Esophagus muscularis mucosa (tissue), 4 donors: ENCODE results near the gene SLC38A2.

Experiments
- EP300 ChIP-seq: sonication (generic); formaldehyde crosslinking; IDR thresholded peaks from one replicate; pipeline ENCODE4 v1.6.1; 2017; ENCODE audit warnings: antibody characterized with exemption
- POLR2A ChIP-seq: fragments of 450-650 bp; IDR thresholded peaks from one replicate; pipeline ENCODE4 v1.6.1; 2017; ENCODE audit warnings: antibody characterized with exemption, moderate library complexity, mild to moderate bottlenecking, low read depth
- POLR2AphosphoS5 ChIP-seq, 2 donors: sonication (generic); formaldehyde crosslinking; IDR thresholded peaks; one replicate each; pipeline ENCODE4 v1.6.1; 2017; ENCODE audit warnings: antibody characterized with exemption in 2 of 2
- TF ChIP-seq, protein P1 (sequence below), 3 experiments: fragments of 200-600 bp in 2 of 3; fragments of 450-650 bp in 1 of 3; sonication (generic) in 2 of 3; IDR thresholded peaks; one replicate each; pipeline ENCODE4 v1.5.1; 2017 to 2019; ENCODE audit warnings: antibody characterized with exemption in 3 of 3, mild to moderate bottlenecking in 2 of 3, moderate library complexity in 1 of 3

DNA sequence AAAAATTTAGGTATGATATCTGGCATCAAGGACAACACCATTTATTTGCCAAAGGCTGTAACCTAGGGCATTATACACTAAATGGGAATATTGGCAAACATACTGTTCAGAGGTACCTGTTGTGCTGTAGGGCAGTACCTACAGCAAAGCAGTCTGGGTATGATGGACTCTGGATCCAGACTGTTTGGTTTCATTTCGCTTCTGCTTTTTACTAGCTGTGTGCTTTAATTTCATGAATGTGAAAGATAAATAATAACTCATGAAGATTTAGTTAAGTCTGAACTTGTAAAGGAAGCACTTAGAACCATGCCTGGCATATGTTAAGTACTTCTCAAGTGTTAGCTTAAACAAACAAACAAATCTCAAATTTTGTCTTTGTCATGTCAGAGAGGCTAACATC, 17.7 kb upstream of the SLC38A2 start:
- TF ChIP-seq, protein P1, sequence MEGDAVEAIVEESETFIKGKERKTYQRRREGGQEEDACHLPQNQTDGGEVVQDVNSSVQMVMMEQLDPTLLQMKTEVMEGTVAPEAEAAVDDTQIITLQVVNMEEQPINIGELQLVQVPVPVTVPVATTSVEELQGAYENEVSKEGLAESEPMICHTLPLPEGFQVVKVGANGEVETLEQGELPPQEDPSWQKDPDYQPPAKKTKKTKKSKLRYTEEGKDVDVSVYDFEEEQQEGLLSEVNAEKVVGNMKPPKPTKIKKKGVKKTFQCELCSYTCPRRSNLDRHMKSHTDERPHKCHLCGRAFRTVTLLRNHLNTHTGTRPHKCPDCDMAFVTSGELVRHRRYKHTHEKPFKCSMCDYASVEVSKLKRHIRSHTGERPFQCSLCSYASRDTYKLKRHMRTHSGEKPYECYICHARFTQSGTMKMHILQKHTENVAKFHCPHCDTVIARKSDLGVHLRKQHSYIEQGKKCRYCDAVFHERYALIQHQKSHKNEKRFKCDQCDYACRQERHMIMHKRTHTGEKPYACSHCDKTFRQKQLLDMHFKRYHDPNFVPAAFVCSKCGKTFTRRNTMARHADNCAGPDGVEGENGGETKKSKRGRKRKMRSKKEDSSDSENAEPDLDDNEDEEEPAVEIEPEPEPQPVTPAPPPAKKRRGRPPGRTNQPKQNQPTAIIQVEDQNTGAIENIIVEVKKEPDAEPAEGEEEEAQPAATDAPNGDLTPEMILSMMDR (IDR thresholded peaks at IDR 0.05): no peak
- TF ChIP-seq POLR2A (no peak), POLR2AphosphoS5 (IDR thresholded peaks at IDR 0.05) (no peak), EP300 (no peak)
